Vagina (tissue), 2 donors: ENCODE measurements around the gene GCKR. TPM values are rescaled to one million over a fixed set of nuclear protein-coding genes. Genes with fewer than 3 reads are reported as not detected.
"Not testable (repeated sequence)": the region's sequence is repeated elsewhere in the genome, so short reads cannot be mapped to it uniquely, and the experiment has no call there.

Experiments
- DNase-seq, 2 donors: peaks; one replicate each; pipeline ENCODE4 v3.0.0-alpha.2; 2017; ENCODE audit errors: extremely low spot score in 2 of 2
- H3K27ac ChIP-seq: fragments of 200-600 bp; sonication (generic); one replicate; pipeline ENCODE4 v1.5.1; 2019
- H3K27me3 ChIP-seq: fragments of 200-600 bp; sonication (generic); one replicate; pipeline ENCODE4 v1.5.1; 2019
- H3K36me3 ChIP-seq, 2 donors: fragments of 200-600 bp; sonication (generic); one replicate each; pipeline ENCODE4 v1.5.1; 2017 to 2019
- H3K4me1 ChIP-seq: fragments of 200-600 bp; sonication (generic); one replicate; pipeline ENCODE4 v1.5.1; 2019
- H3K4me3 ChIP-seq, 2 donors: fragments of 200-600 bp; sonication (generic); 1 replicate in 1 of 2; 2 replicates in 1 of 2; pipeline ENCODE4 v1.5.1; 2016 to 2019
- H3K9me3 ChIP-seq: fragments of 200-600 bp; sonication (generic); one replicate; pipeline ENCODE4 v1.5.1; 2019
- CTCF ChIP-seq, 3 experiments: fragments of 450-650 bp in 2 of 3; fragments of 200-600 bp in 1 of 3; sonication (generic) in 1 of 3; IDR thresholded peaks; one replicate each; pipeline ENCODE4 v1.5.1; 2017 to 2019; ENCODE audit warnings: antibody characterized with exemption in 3 of 3, mild to moderate bottlenecking in 2 of 3, moderate library complexity in 2 of 3
- POLR2A ChIP-seq, 2 donors: fragments of 450-650 bp; IDR thresholded peaks; one replicate each; pipeline ENCODE4 v1.6.1; 2017; ENCODE audit warnings: antibody characterized with exemption in 2 of 2, mild to moderate bottlenecking in 2 of 2, moderate library complexity in 2 of 2
- POLR2AphosphoS5 ChIP-seq, 2 donors: sonication (generic); formaldehyde crosslinking; IDR thresholded peaks; one replicate each; pipeline ENCODE4 v1.9.0; 2017; ENCODE audit warnings: antibody characterized with exemption in 2 of 2, mild to moderate bottlenecking in 2 of 2, low read depth in 1 of 2; ENCODE audit not compliant: insufficient read depth in 1 of 2
- intact Hi-C: fragments of 100-400 bp; cut with DNase I; formaldehyde crosslinking; loops from one replicate; pipeline ENCODE4 v1.15.1; 2023
- total RNA-seq: library from RNA; depleted of rRNA; stranded (reverse); fragments of >200 nt; gene quantifications from one replicate; pipeline ENCODE4 v1.2.3, GENCODE V29; 2016

GCKR gene
- total RNA-seq, 1 donor from 2014 or later = 0.98 TPM

- no peaks in the 10 kb centered on the region for H3K36me3 ChIP-seq
- H3K4me3 ChIP-seq = no peak overlapping the region
- no peak for TF ChIP-seq POLR2AphosphoS5 (IDR thresholded peaks at IDR 0.05; ENCODE audit: insufficient read depth in 1 of 2, low read depth in 1 of 2)
- TF ChIP-seq CTCF (IDR thresholded peaks at IDR 0.05) = no peak
- no peak for TF ChIP-seq POLR2A (IDR thresholded peaks at IDR 0.05)
- intact Hi-C loops = no loop called here
- no peak for DNase-seq
- H3K27me3 ChIP-seq = no peaks in the 10 kb centered on the region
- H3K27ac ChIP-seq = no peak overlapping the region
- no peaks in the 10 kb centered on the region for H3K4me1 ChIP-seq
- H3K9me3 ChIP-seq = no peaks in the 10 kb centered on the region
Measured at GRCh38 chr2:27544143-27544821, 47.6 kb downstream of the GCKR start.

DNA sequence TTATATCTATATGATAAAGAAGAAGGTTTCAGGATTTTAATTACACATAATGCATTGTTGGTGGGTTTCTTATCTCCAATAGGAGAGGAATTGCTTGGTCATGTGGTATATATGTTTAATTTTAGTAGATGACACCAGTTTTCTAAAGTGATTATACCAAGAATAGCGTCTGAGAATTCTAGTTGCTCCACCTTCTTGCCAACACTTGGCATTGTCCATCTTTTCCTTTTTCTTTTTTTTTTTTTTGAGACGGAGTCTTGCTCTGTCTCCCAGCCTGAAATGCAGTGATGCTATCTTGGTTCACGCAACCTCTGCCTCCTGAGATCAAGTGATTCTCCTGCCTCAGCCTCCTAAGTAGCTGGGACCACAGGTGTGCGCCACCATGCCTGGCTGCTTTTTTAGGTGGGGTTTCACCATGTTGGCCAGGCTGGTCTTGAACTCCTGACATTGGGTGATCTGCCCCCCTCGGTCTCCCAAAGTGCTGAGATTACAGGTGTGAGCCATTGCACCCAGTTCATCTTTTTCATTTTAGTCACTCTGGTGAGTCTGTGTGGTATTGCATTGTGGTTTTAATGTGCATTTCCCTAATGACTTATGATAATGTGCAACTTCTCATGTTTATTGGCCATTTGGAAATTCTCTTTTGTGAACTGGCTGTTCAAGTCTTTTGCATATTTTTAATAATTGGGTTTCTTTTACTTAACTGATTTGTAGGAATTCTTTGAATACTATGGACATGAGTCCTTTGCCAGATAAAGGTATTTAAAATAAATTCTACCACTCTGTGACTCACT is 48.9 kb downstream of the GCKR start:
- intact Hi-C loops = no loop called here
- no peak overlapping the region for H3K27ac ChIP-seq
- H3K36me3 ChIP-seq = no peaks in the 10 kb centered on the region

DNA sequence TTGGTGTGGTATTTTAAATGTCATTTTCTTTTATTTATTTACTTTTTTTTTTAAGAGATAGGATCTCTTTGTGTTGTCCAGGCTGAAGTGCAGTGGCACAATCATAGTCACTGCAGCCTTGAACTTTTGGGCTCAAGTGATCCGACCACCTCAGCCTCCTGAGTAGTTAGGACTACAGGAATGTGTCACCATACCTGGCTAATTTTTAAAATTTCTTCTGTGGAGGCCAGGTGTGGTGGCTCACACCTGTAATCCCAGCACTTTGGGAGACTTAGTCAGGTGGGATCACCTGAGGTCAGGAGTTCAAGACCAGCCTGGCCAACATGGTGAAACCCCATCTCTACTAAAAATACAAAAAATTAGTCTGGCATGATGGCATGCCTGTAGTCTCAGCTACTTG is 52.7 kb downstream of the GCKR start:
- Histone ChIP-seq H3K36me3 (no peaks in the 10 kb centered on the region), H3K27ac (no peak overlapping the region), H3K9me3 (no peaks in the 10 kb centered on the region), H3K4me3 (no peak overlapping the region), H3K27me3 (no peaks in the 10 kb centered on the region), H3K4me1 (no peaks in the 10 kb centered on the region)
- DNase-seq = no peak
- TF ChIP-seq POLR2AphosphoS5 (IDR thresholded peaks at IDR 0.05; ENCODE audit: insufficient read depth in 1 of 2, low read depth in 1 of 2) (no peak), POLR2A (IDR thresholded peaks at IDR 0.05) (no peak), CTCF (IDR thresholded peaks at IDR 0.05) (no peak)
- intact Hi-C loops = no loop called here

More for the DNA sequence above, 48.9 kb downstream of the GCKR start:
- no peaks in the 10 kb centered on the region for H3K9me3 ChIP-seq
- H3K27me3 ChIP-seq = no peaks in the 10 kb centered on the region
- DNase-seq = no peak
- TF ChIP-seq POLR2AphosphoS5 (IDR thresholded peaks at IDR 0.05; ENCODE audit: insufficient read depth in 1 of 2, low read depth in 1 of 2) = no peak
- no peak for TF ChIP-seq POLR2A (IDR thresholded peaks at IDR 0.05)
- no peak for TF ChIP-seq CTCF (IDR thresholded peaks at IDR 0.05)
- H3K4me3 ChIP-seq = no peak overlapping the region
- H3K4me1 ChIP-seq = no peaks in the 10 kb centered on the region

DNA sequence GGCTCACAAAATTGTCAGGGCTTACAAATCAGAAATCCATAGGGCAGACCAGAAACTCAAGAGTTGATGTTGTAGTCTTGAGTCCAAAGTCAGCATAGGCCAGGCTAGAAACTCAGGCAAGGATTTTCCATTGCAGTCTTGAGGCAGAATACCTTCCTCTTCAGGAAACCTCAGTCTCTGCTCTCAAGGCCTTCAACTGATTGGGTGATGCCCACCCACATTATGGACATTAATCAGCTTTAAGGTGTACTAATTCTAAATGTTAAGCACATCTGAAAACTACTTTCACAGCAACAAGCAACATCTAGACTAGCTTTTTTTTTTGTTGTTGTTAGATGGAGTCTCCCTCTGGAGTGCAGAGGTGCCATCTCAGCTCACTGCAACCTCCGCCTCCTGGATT is 54.9 kb downstream of the GCKR start:
- DNase-seq = no peak
- H3K9me3 ChIP-seq = no peaks in the 10 kb centered on the region
- no peak overlapping the region for H3K27ac ChIP-seq
- intact Hi-C loops = no loop called here
- TF ChIP-seq POLR2AphosphoS5 (IDR thresholded peaks at IDR 0.05; ENCODE audit: insufficient read depth in 1 of 2, low read depth in 1 of 2) = no peak
- TF ChIP-seq CTCF (IDR thresholded peaks at IDR 0.05) = no peak
- TF ChIP-seq POLR2A (IDR thresholded peaks at IDR 0.05) = no peak
- no peaks in the 10 kb centered on the region for H3K36me3 ChIP-seq
- no peaks in the 10 kb centered on the region for H3K27me3 ChIP-seq
- H3K4me3 ChIP-seq = no peak overlapping the region
- H3K4me1 ChIP-seq = no peaks in the 10 kb centered on the region

- TF ChIP-seq POLR2A (IDR thresholded peaks at IDR 0.05) (no peak), POLR2AphosphoS5 (IDR thresholded peaks at IDR 0.05; ENCODE audit: insufficient read depth in 1 of 2, low read depth in 1 of 2) (no peak), CTCF (IDR thresholded peaks at IDR 0.05) (no peak)
- no peak for DNase-seq
- no peaks in the 10 kb centered on the region for H3K4me1 ChIP-seq
- H3K27me3 ChIP-seq = no peaks in the 10 kb centered on the region
- intact Hi-C loops = no loop called here
- H3K36me3 ChIP-seq = no peaks in the 10 kb centered on the region
- H3K27ac ChIP-seq = no peak overlapping the region
- no peaks in the 10 kb centered on the region for H3K9me3 ChIP-seq
- no peak overlapping the region for H3K4me3 ChIP-seq
Measured at GRCh38 chr2:27552941-27553340, 56.3 kb downstream of the GCKR start.

DNA sequence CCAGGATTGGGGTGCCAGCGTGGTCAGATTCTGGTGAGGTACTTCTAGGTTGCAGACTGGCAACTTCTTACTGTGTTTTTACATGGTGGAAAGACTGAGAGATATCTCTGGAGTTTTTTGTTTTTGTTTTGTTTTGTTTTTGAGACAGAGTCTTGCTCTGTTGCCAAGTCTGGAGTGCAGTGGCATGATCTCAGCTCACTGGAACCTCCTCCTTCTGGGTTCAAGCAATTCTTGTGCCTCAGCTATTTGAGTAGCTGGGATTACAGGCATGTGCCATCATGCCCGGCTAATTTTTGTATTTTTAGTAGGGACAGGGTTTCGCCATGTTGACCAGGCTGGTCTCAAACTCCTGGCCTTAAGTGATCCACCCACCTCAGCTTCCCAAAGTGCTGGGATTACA is 57.8 kb downstream of the GCKR start:
- intact Hi-C loops, H3K9me3 ChIP-seq, H3K27ac ChIP-seq, H3K36me3 ChIP-seq, H3K4me1 ChIP-seq, H3K27me3 ChIP-seq, H3K4me3 ChIP-seq, DNase-seq: not testable (repeated sequence)
